ENCODE results near the gene DENND1B. TPM values are rescaled to one million over a fixed set of nuclear protein-coding genes. Genes with fewer than 3 reads are reported as not detected.

Gene DENND1B
- total and polyA plus RNA-seq, 2 of the 8 experiments (the other 6 are each of a cell fraction or from before 2014, with no cell fraction given) = 0.74 to 3.3 TPM

DNA sequence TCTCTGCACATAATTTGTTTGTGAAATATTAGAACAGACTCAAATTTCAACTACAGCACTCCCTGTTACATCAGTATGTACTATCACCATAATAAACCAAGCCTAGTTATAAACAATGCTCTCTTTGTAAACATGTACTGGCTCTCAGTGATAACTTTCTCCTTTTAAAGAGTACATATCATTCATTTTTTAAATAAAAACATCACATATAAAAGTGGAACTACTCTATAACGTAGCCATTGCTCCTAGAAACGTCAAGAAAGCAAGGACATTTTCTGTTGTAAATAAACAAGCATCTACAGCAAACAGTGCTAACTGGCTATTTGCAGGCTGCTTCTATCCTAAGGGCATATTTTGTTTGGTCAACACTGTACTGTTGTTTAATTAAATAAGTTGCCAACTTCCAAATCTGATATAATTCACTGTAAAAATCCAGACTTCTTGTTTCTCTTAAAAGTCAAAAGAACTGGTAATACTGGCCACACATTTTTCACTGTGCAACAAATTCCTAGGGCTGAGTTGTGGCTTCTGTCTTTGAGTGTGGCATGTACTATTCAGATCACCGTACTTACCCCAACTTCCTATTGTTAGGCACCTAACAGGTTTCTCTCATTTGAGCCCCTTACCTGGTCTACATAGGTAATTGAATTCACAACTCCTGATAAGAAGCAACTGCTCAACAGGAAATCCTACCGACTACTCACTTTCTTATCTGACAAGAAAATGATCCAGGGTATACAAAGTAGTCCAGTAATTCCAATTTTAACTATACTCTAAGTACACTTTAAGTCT, 111.9 kb downstream of the DENND1B start (continued):
- TF ChIP-seq BCL11A (IDR thresholded peaks at IDR 0.05; ENCODE audit: low read depth in 2 of 2, low read length in 2 of 2) (no peak), TAF7 (optimal IDR thresholded peaks at IDR 0.05; ENCODE audit: borderline replicate concordance, low read depth, low read length) (no peak), TBP (IDR thresholded peaks at IDR 0.05; ENCODE audit: low read depth, low read length) (no peak), CBX5 (IDR thresholded peaks at IDR 0.05; ENCODE audit: low read depth, low read length) (no peak), SP4 (IDR thresholded peaks at IDR 0.05; ENCODE audit: low read length) (no peak), EGR1 (IDR thresholded peaks at IDR 0.05; ENCODE audit: borderline replicate concordance, low read depth, low read length) (no peak)
- TF ChIP-seq, protein P1, sequence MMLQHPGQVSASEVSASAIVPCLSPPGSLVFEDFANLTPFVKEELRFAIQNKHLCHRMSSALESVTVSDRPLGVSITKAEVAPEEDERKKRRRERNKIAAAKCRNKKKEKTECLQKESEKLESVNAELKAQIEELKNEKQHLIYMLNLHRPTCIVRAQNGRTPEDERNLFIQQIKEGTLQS (IDR thresholded peaks at IDR 0.05; ENCODE audit: insufficient read depth, low read depth, low read length) = no peak

Measured in H1 (cell line).